Vagina (tissue), 2 donors: ENCODE measurements around the gene GADD45A. TPM values are rescaled to one million over a fixed set of nuclear protein-coding genes. Genes with fewer than 3 reads are reported as not detected.

ENCODE experiments used
- DNase-seq, 2 donors: peaks; one replicate each; pipeline ENCODE4 v3.0.0-alpha.2; 2017; ENCODE audit errors: extremely low spot score in 2 of 2
- H3K27ac ChIP-seq: fragments of 200-600 bp; sonication (generic); one replicate; pipeline ENCODE4 v1.5.1; 2019
- H3K27me3 ChIP-seq: fragments of 200-600 bp; sonication (generic); one replicate; pipeline ENCODE4 v1.5.1; 2019
- H3K36me3 ChIP-seq, 2 donors: fragments of 200-600 bp; sonication (generic); one replicate each; pipeline ENCODE4 v1.5.1; 2017 to 2019
- H3K4me1 ChIP-seq: fragments of 200-600 bp; sonication (generic); one replicate; pipeline ENCODE4 v1.5.1; 2019
- H3K4me3 ChIP-seq, 2 donors: fragments of 200-600 bp; sonication (generic); 1 replicate in 1 of 2; 2 replicates in 1 of 2; pipeline ENCODE4 v1.5.1; 2016 to 2019
- H3K9me3 ChIP-seq: fragments of 200-600 bp; sonication (generic); one replicate; pipeline ENCODE4 v1.5.1; 2019
- POLR2A ChIP-seq, 2 donors: fragments of 450-650 bp; IDR thresholded peaks; one replicate each; pipeline ENCODE4 v1.6.1; 2017; ENCODE audit warnings: antibody characterized with exemption in 2 of 2, mild to moderate bottlenecking in 2 of 2, moderate library complexity in 2 of 2
- POLR2AphosphoS5 ChIP-seq, 2 donors: sonication (generic); formaldehyde crosslinking; IDR thresholded peaks; one replicate each; pipeline ENCODE4 v1.9.0; 2017; ENCODE audit warnings: antibody characterized with exemption in 2 of 2, mild to moderate bottlenecking in 2 of 2, low read depth in 1 of 2; ENCODE audit not compliant: insufficient read depth in 1 of 2
- intact Hi-C: fragments of 100-400 bp; cut with DNase I; formaldehyde crosslinking; loops from one replicate; pipeline ENCODE4 v1.15.1; 2023
- total RNA-seq: library from RNA; depleted of rRNA; stranded (reverse); fragments of >200 nt; gene quantifications from one replicate; pipeline ENCODE4 v1.2.3, GENCODE V29; 2016
- TF ChIP-seq, protein P1 (sequence below), 3 experiments: fragments of 450-650 bp in 2 of 3; fragments of 200-600 bp in 1 of 3; sonication (generic) in 1 of 3; IDR thresholded peaks; one replicate each; pipeline ENCODE4 v1.5.1; 2017 to 2019; ENCODE audit warnings: antibody characterized with exemption in 3 of 3, mild to moderate bottlenecking in 2 of 3, moderate library complexity in 2 of 3

GADD45A gene
- total RNA-seq, 1 donor from 2014 or later = 44.4 TPM

DNA sequence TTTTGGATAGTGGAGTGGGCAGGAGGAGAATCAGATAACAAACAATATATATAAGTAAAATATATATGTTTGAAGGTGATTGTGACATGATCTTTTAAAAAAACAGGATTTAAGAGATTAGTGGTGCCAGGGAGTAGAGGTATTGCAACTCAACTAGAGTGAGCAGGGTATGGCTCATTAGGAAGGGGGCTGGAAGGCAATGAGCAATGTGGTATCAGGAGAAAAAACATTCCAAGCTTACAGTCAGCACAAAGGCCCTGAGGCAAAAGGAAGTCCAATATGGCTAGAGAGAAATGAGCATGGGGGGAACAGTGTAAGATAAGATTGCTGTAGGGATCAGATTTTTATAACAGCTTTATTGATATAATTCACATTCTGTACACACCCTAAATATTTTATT is 5.3 kb upstream of the GADD45A start:
- no peak overlapping the region for H3K27ac ChIP-seq
- intact Hi-C loops = loop anchor here (10.0 kb wide), 1 partner anchor 65 kb away; no protein-coding TSS in a partner anchor
- no peaks in the 10 kb centered on the region for H3K27me3 ChIP-seq
- H3K4me1 ChIP-seq = peaks cover 27% of the 10 kb centered on the region
- H3K4me3 ChIP-seq = no peak overlapping the region
- no peaks in the 10 kb centered on the region for H3K36me3 ChIP-seq
- TF ChIP-seq POLR2AphosphoS5 (IDR thresholded peaks at IDR 0.05; ENCODE audit: insufficient read depth in 1 of 2, low read depth in 1 of 2) (no peak), POLR2A (IDR thresholded peaks at IDR 0.05) (no peak)
- TF ChIP-seq, protein P1, sequence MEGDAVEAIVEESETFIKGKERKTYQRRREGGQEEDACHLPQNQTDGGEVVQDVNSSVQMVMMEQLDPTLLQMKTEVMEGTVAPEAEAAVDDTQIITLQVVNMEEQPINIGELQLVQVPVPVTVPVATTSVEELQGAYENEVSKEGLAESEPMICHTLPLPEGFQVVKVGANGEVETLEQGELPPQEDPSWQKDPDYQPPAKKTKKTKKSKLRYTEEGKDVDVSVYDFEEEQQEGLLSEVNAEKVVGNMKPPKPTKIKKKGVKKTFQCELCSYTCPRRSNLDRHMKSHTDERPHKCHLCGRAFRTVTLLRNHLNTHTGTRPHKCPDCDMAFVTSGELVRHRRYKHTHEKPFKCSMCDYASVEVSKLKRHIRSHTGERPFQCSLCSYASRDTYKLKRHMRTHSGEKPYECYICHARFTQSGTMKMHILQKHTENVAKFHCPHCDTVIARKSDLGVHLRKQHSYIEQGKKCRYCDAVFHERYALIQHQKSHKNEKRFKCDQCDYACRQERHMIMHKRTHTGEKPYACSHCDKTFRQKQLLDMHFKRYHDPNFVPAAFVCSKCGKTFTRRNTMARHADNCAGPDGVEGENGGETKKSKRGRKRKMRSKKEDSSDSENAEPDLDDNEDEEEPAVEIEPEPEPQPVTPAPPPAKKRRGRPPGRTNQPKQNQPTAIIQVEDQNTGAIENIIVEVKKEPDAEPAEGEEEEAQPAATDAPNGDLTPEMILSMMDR (IDR thresholded peaks at IDR 0.05) = no peak
- no peak for DNase-seq
- H3K9me3 ChIP-seq = no peaks in the 10 kb centered on the region

DNA sequence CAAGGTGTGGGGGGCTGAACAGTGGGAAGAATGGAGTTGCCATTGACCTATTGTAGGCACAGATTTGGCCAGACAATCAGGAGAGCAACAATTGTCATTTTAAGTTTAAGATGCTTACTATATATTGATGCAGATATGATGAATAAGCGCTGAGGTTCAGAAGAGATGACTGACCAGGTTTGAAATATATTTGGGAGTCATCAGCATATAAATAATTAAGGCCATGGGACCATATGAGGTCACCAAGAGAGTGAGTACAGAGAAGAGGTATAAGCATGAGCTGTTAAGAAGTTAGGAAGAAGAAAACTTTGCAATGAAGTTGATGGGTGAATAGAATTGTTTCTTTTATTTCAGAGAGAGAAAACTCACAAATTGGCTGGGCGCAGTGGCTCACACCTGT is 4.5 kb upstream of the GADD45A start:
- TF ChIP-seq, protein P1 (IDR thresholded peaks at IDR 0.05) = no peak
- TF ChIP-seq POLR2A (IDR thresholded peaks at IDR 0.05) (no peak), POLR2AphosphoS5 (IDR thresholded peaks at IDR 0.05; ENCODE audit: insufficient read depth in 1 of 2, low read depth in 1 of 2) (no peak)
- no peak for DNase-seq
- intact Hi-C loops = loop anchor here (10.0 kb wide), 1 partner anchor 66 kb away; no protein-coding TSS in a partner anchor
- H3K27ac ChIP-seq = no peak overlapping the region
- no peak overlapping the region for H3K4me3 ChIP-seq
- H3K4me1 ChIP-seq = peaks cover 22% of the 10 kb centered on the region
- no peaks in the 10 kb centered on the region for H3K27me3 ChIP-seq
- no peaks in the 10 kb centered on the region for H3K9me3 ChIP-seq
- no peaks in the 10 kb centered on the region for H3K36me3 ChIP-seq

DNA sequence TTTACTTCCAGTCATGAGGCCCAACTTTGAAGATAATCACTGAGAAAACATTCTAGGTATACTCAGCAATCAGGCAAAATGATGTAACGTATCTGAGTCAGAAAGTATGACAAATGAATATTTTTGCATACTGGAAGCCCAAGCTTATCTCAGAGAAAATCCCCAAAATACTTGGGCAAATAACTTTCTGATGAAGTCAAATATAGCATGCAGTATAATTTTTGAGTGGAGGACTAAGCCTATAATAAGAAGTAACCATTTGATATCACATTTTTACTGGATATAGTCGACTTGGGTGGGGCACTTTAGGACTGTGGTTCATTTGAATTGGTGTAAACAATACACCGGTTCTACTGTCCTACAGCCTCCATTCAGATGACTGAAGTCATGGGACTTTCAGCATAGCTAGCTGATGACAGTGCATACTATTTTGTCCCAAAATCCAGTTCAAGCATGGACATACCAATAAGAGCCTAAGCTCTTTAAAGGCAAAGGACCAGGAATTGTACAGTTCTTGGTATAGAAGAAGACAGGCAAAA is 2.3 kb upstream of the GADD45A start:
- TF ChIP-seq POLR2A (IDR thresholded peaks at IDR 0.05) (no peak), POLR2AphosphoS5 (IDR thresholded peaks at IDR 0.05; ENCODE audit: insufficient read depth in 1 of 2, low read depth in 1 of 2) (no peak)
- TF ChIP-seq, protein P1 (IDR thresholded peaks at IDR 0.05) = no peak
- H3K36me3 ChIP-seq = peaks cover 0 to 6% of the 10 kb centered on the region in 2 donors
- no peaks in the 10 kb centered on the region for H3K9me3 ChIP-seq
- H3K27ac ChIP-seq = peak overlapping the region; percentile 24
- no peak for DNase-seq
- no peaks in the 10 kb centered on the region for H3K27me3 ChIP-seq
- intact Hi-C loops = loop anchor here (10.0 kb wide), 1 partner anchor 68 kb away; no protein-coding TSS in a partner anchor
- no peak overlapping the region for H3K4me3 ChIP-seq
- peaks cover 31% of the 10 kb centered on the region for H3K4me1 ChIP-seq

DNA sequence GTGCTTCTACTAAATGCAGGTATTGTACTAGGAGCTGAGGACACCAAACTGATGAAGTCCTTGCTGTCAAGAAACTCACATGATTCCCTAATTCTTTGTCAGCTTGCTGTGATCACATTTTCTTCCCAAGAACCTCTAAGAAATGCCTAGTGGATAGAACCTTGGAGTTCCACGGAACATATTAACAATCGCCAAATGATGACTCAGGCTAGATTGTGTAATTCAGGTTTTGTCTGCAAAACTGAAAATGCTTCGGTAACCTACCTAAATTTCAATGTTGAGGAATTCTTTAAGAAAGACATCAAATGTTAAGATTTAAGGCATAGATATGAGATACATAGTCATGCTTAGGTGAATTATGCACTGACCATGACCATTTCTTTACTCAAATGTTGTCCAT is 1.7 kb upstream of the GADD45A start:
- intact Hi-C loops = loop anchor here (10.0 kb wide), 1 partner anchor 69 kb away; no protein-coding TSS in a partner anchor
- Histone ChIP-seq H3K36me3 (peaks cover 0 to 10% of the 10 kb centered on the region in 2 donors), H3K4me1 (peaks cover 32% of the 10 kb centered on the region), H3K27me3 (no peaks in the 10 kb centered on the region), H3K9me3 (no peaks in the 10 kb centered on the region), H3K27ac (peak overlapping the region; percentile 96), H3K4me3 (peak overlapping the region in 1 of 2 donors; percentile 5)
- TF ChIP-seq POLR2A (IDR thresholded peaks at IDR 0.05) (no peak), POLR2AphosphoS5 (IDR thresholded peaks at IDR 0.05; ENCODE audit: insufficient read depth in 1 of 2, low read depth in 1 of 2) (no peak)
- TF ChIP-seq, protein P1 (IDR thresholded peaks at IDR 0.05) = no peak
- DNase-seq = no peak
